Erythroblast (primary cell): ENCODE measurements around the gene ARMC3.

ENCODE experiments used
- GATA1 ChIP-seq: IDR thresholded peaks from 2 replicates; pipeline ENCODE4 v1.6.1; 2011; ENCODE audit warnings: low read depth, mild to moderate bottlenecking, control low read depth, low read length, moderate library complexity
- POLR2A ChIP-seq: IDR thresholded peaks from 2 replicates; pipeline ENCODE4 v1.6.1; 2011; ENCODE audit warnings: mild to moderate bottlenecking, low read length

- TF ChIP-seq POLR2A (no peak), GATA1 (no peak)
These were observed 135.5 kb downstream of the ARMC3 start for GRCh38 chr10:23063045-23063972.
